PFSK-1 (cell line): Measurements from ENCODE around the gene ZNF740.

Experiments
- FOXP2 ChIP-seq: optimal IDR thresholded peaks from 2 replicates; pipeline ENCODE3; 2011; ENCODE audit warnings: borderline replicate concordance, control low read depth, inconsistent platforms; ENCODE audit not compliant: insufficient read depth; ENCODE audit errors: extremely low read length, extremely low read depth
- SIN3A ChIP-seq: IDR thresholded peaks from 2 replicates; pipeline ENCODE4 v1.6.1; 2012; ENCODE audit warnings: mild to moderate bottlenecking, low read length, moderate library complexity, borderline replicate concordance; ENCODE audit not compliant: insufficient read depth
- TAF1 ChIP-seq: IDR thresholded peaks from 2 replicates; pipeline ENCODE4 v1.6.1; 2012; ENCODE audit warnings: low read length, control low read depth, borderline replicate concordance; ENCODE audit not compliant: insufficient read depth

DNA sequence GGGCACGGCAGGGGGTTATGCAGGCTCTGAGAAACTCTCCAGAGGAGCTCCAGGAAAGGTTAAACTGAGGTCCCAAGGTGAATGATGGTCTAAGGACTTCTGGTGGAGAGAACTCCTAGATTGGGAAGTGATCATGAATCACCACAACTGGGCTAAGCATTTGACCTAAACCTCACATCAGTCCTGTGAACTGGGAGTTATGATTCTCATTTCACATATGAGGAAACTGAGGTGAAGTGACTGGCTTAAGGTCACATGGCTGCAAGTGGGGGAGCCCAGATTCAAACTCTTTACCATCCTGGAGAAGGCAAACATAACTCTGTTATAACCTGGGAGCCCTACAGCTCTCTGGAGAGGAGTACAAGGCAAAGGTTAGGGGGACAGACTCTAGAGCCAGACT is 47.3 kb downstream of the ZNF740 start:
- TF ChIP-seq SIN3A: no peak
- no peak for TF ChIP-seq TAF1
- TF ChIP-seq FOXP2: no peak
